LNCaP clone FGC (cell line): ENCODE data around the gene MSX1.

Experiments used
- DNase-seq: peaks from one replicate; pipeline ENCODE4 v3.0.0-alpha.2; 2011; ENCODE audit warnings: low read depth
- H3K4me3 ChIP-seq: 2 replicates; pipeline ENCODE4 v1.5.1; 2011; ENCODE audit warnings: mild to moderate bottlenecking, low read depth, low read length, control low read depth
- TF ChIP-seq, protein P1 (sequence below): IDR thresholded peaks from 2 replicates; pipeline ENCODE4 v1.5.1; 2012; ENCODE audit warnings: mild to moderate bottlenecking; ENCODE audit not compliant: control insufficient read depth, insufficient read depth; ENCODE audit errors: extremely low read depth

The MSX1 gene

DNA sequence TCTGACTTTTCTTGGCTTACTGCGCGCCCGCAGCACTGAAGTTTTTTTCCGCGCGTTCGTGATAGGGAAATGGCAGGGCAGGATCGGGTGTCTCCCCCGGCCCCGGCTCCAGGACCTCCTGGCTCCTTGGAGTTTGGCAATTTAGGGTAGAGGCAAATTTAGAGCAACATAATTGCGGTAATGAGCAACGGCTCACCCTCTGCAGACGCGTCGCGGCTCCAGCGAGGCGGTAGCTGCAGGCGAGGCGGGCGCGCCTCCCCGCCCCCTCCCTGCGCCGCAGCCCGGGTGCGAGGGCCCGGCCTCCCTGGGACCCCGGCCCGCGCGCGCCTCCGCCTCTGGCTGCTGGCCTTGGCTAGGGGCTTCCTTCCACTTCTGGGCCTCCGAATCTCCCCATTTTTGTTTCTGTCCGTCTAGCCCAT, 6.2 kb downstream of the MSX1 start:
- TF ChIP-seq, protein P1, sequence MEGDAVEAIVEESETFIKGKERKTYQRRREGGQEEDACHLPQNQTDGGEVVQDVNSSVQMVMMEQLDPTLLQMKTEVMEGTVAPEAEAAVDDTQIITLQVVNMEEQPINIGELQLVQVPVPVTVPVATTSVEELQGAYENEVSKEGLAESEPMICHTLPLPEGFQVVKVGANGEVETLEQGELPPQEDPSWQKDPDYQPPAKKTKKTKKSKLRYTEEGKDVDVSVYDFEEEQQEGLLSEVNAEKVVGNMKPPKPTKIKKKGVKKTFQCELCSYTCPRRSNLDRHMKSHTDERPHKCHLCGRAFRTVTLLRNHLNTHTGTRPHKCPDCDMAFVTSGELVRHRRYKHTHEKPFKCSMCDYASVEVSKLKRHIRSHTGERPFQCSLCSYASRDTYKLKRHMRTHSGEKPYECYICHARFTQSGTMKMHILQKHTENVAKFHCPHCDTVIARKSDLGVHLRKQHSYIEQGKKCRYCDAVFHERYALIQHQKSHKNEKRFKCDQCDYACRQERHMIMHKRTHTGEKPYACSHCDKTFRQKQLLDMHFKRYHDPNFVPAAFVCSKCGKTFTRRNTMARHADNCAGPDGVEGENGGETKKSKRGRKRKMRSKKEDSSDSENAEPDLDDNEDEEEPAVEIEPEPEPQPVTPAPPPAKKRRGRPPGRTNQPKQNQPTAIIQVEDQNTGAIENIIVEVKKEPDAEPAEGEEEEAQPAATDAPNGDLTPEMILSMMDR, result no peak
- no peak for DNase-seq
- no peak overlapping the region for H3K4me3 ChIP-seq

DNA sequence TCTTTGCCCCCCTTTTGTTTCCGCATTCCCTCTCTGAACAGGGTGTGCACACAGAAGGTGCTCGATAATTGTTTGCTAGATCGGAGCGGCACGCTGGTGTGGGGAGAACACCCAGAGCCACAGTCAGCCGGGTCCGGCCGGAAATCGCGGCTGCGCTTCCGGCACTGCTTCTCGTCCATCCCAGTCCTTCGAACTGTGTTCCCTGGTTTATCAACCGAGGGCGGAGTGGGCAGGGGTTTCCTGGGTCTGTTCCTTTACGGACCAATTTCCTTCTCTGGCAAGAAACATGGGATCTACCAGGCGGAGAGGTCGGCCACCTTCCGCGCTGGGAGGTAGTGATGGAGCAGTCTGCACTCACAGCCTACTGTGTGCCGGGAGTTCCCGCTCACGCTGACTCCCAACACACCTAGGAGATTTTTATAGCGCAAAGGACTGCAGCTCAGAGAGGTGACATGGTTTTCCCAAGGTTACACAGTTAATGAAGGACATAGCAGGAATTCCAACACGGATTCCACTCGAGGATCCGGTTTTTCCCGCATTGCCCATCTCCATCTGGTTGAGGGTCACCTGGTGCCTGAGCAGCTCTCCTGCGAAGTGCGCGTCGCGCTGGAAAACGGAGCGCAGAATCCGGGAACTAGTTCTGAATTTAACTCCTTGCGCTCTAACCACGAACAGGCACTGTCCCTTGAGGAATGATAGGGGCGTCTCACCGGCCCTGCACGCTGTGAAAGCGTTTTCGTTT, 6.8 kb downstream of the MSX1 start:
- DNase-seq, result no peak
- TF ChIP-seq, protein P1, result no peak
- H3K4me3 ChIP-seq, result no peak overlapping the region

DNA sequence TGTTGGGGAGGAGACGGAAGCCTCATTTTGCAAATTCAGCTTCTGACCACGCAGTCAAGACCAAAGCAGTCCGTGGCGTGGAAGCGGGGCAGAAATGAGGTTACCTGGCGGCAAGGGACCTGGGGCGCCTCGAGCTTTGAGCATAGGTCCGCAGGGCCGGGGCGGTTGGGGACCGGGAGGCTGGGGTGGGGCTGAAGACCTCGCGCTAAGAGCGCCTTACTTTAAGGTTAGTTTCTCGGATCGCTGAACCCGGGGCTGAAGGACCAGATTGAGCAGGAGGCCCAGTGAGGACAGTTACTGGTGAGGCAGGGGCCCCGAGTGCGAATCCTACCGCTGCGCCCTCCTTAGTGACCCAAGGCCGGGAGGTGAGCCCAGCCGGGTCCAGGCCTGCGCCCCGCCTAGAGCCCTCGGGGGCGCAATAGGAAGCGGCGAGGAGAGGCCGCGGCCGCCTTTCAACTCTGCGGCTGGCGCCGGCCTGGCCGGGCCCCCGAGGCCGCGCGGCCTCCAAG, 7.5 kb downstream of the MSX1 start:
- TF ChIP-seq, protein P1, result no peak
- H3K4me3 ChIP-seq, result no peak overlapping the region
- no peak for DNase-seq

DNA sequence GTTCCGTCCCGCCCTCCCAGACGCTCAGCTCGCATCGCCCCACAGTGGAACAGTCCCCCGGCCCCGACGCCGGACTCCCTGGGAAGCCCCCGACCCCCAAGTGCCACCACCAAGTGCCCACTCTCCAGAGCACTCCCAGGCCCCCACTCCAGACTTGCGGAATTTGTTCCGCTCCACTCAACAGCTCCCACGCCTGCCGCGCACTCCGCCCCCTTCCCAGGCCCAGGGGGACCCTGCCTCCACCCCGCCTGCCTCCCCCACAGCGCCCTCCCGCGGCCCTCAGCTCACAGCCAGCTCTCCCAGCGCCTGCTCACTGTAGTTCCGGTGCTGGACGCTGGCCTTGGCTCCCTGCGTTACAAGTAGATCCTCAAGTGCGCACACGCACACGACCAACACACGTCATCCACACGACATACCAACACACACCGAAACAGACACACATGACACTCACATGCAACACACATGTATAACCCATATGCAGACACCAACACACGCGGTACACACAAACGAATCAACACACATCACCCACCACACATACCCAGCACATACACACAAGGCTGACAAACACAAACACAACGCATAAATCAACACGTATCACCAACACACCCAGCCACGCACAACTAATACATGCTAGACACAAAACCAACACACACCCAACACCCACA, 8.0 kb downstream of the MSX1 start:
- H3K4me3 ChIP-seq, result no peak overlapping the region
- TF ChIP-seq, protein P1, result no peak
- no peak for DNase-seq

DNA sequence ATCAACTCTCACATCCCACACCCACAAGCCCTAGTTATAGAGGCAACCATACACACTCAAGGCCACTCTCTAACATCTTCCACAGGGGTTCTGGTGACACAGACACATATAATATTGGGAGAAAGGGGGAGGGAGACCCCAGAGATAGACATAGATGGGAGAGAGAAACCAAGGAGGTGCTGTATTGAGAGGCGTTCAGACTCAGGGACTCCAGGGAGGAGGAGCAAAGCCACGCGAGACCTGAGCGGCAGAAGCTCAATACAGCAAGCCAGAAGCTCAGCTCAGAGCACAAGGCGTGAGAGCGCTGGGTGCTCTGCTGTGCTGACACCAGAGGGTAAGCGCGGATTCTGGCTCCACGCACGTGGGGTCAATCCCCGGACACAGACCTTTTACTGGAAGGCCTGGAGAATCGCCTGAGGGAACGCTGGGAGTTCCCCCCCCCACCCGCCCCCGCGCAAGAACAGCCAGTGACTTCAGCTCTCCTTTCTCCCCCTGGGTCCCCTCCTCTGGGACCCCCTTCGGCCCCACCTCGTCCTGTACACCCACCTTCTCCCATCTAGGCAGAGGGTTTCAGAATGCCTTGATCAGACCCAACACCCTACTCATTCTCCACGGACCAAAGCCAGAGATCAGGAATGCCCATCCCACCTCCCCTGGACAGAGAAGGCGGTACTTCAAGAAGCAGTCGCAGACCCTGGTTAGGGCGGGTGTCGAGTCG, 8.7 kb downstream of the MSX1 start:
- no peak for DNase-seq
- H3K4me3 ChIP-seq, result no peak overlapping the region
- TF ChIP-seq, protein P1, result no peak

DNA sequence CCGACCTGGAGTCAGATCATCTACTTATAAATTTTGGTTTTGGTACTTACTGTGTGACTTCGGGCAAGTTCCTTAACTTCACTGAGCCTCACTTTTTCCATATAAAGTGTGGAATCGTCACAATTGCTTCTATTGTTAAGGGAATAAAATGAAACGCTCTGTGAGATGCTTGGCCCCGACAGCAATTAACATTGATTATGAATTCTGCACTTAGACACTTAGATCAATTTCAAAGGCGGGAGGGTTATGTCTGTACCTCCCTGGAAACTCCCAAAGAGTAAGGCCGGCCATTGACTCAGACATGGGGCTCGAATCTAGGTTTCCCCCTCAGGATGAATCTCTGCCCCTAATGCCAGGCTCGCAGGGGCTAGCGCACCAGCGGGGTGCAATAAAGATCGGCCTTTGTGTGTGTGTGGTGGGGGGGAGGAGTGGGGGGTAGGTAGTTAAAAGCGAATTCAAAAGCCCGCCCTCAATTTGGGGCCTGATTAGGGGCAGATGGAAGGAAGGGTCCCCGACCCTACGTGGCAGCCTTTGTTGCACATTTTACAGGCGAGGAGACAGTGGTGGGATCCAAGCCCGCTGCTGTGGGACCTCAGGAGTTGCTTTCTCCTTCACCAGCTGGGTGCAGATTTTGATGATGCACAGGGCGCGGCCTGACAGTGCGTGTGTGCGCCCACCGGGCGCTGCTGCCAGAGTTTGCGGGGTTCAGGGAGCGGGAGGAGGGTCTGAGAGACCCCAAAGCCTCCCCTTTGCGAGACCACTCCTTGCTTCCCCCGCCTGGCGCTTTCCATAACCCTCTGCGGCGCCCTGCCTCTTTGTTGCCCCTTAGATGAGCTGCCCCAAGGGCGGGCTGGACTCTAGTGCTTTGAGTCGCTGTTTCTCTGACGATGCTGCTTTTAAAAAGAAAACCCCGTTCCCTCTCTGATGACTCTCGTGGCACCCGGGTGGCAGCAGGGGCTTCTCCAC, 9.6 kb downstream of the MSX1 start:
- no peak for DNase-seq
- no peak overlapping the region for H3K4me3 ChIP-seq
- TF ChIP-seq, protein P1, result no peak
